HepG2 (cell line): Measurements from ENCODE around the gene HRH3. TPM values are rescaled to one million over a fixed set of nuclear protein-coding genes. Genes with fewer than 3 reads are reported as not detected.

Experiments used
- CHD4 ChIP-seq: fragments of 200-600 bp; sonication (generic); IDR thresholded peaks from 2 replicates; pipeline ENCODE4 v1.7.0; 2017; ENCODE audit warnings: mild to moderate bottlenecking, low read length, borderline replicate concordance
- ELF4 ChIP-seq: sonication (generic); formaldehyde crosslinking; IDR thresholded peaks from 2 replicates; pipeline ENCODE4 v1.5.0; 2020; ENCODE audit warnings: missing genetic modification reagents, mild to moderate bottlenecking, moderate library complexity, borderline replicate concordance
- HDAC6 ChIP-seq: fragments of 200-600 bp; sonication (generic); IDR thresholded peaks from 2 replicates; pipeline ENCODE4 v1.7.0; 2017; ENCODE audit warnings: mild to moderate bottlenecking, antibody characterized with exemption, low read length, low read depth
- HOXA3 ChIP-seq: sonication (generic); formaldehyde crosslinking; IDR thresholded peaks from 2 replicates; pipeline ENCODE4 v1.5.0; 2020; ENCODE audit warnings: missing genetic modification reagents
- MAFK ChIP-seq, 2 experiments: IDR thresholded peaks in 1 of 2; conservative IDR thresholded peaks in 1 of 2; 2 replicates each; pipeline ENCODE4 v1.6.1; 2011; ENCODE audit warnings: improper control_type of control experiment in 2 of 2, low read length in 2 of 2
- MTF2 ChIP-seq: sonication (generic); formaldehyde crosslinking; IDR thresholded peaks from 2 replicates; pipeline ENCODE4 v1.5.0; 2020; ENCODE audit warnings: missing genetic modification reagents, borderline replicate concordance
- NFRKB ChIP-seq: fragments of 450-650 bp; IDR thresholded peaks from 2 replicates; pipeline ENCODE4 v1.6.1; 2017
- PHF8 ChIP-seq: sonication (generic); formaldehyde crosslinking; IDR thresholded peaks from 2 replicates; pipeline ENCODE4 v1.5.0; 2020; ENCODE audit warnings: missing genetic modification reagents
- REST ChIP-seq, 2 experiments: IDR thresholded peaks; 2 replicates each; pipeline ENCODE4 v1.6.1; 2011 to 2012; ENCODE audit warnings: low read length in 2 of 2, borderline replicate concordance in 1 of 2, low read depth in 1 of 2, mild to moderate bottlenecking in 1 of 2, moderate library complexity in 1 of 2
- RXRB ChIP-seq: IDR thresholded peaks from 2 replicates; pipeline ENCODE4 v1.6.1; 2016; ENCODE audit warnings: borderline replicate concordance, missing genetic modification reagents, missing compliant biosample characterization
- SIN3A ChIP-seq: IDR thresholded peaks from 2 replicates; pipeline ENCODE4 v1.6.1; 2011; ENCODE audit warnings: low read depth, mild to moderate bottlenecking, control low read depth, low read length, borderline replicate concordance
- TSC22D2 ChIP-seq: sonication (generic); formaldehyde crosslinking; IDR thresholded peaks from 2 replicates; pipeline ENCODE4 v1.5.1; 2020; ENCODE audit warnings: missing genetic modification reagents, mild to moderate bottlenecking, borderline replicate concordance
- U2AF1 ChIP-seq: fragments of 200-400 bp; formaldehyde crosslinking; optimal IDR thresholded peaks from 2 replicates; pipeline ENCODE3; 2017; ENCODE audit warnings: mild to moderate bottlenecking, low read depth, low read length
- U2AF2 ChIP-seq: fragments of 200-400 bp; formaldehyde crosslinking; IDR thresholded peaks from 2 replicates; pipeline ENCODE4 v1.6.1; 2017; ENCODE audit warnings: low read depth, mild to moderate bottlenecking, low read length
- ZNF530 ChIP-seq: sonication (generic); formaldehyde crosslinking; IDR thresholded peaks from 2 replicates; pipeline ENCODE4 v1.5.0; 2020; ENCODE audit warnings: low read depth, mild to moderate bottlenecking, missing genetic modification reagents
- ZNF547 ChIP-seq: sonication (generic); formaldehyde crosslinking; IDR thresholded peaks from 2 replicates; pipeline ENCODE4 v1.5.1; 2020; ENCODE audit warnings: mild to moderate bottlenecking, missing genetic modification reagents
- ZNF576 ChIP-seq: sonication (generic); formaldehyde crosslinking; IDR thresholded peaks from 2 replicates; pipeline ENCODE4 v1.4.0; 2020; ENCODE audit warnings: mild to moderate bottlenecking, missing genetic modification reagents
- ZNF747 ChIP-seq: sonication (generic); formaldehyde crosslinking; IDR thresholded peaks from 2 replicates; pipeline ENCODE4 v1.8.1; 2023; ENCODE audit warnings: missing genetic modification reagents, mild to moderate bottlenecking, borderline replicate concordance
- ZSCAN25 ChIP-seq: sonication (generic); formaldehyde crosslinking; IDR thresholded peaks from 2 replicates; pipeline ENCODE4 v1.8.0; 2022; ENCODE audit warnings: mild to moderate bottlenecking, missing genetic modification reagents
- polyA plus RNA-seq, 8 experiments: library from polyadenylated mRNA; depleted of rRNA in 3 of 8; stranded (reverse) in 7 of 8; unstranded in 1 of 8; fragments of >200 nt; fragmentation: Illumina TruSeq in 4 of 8; extraction: Trizol in 4 of 8; gene quantifications; 2 replicates each; pipeline versions ENCODE4 v1.2.1 to v1.2.3, GENCODE V29; 2011 to 2016; ENCODE audit warnings: low read depth in 4 of 8, missing spikeins in 1 of 8, mixed read lengths in 1 of 8; ENCODE audit not compliant: insufficient read depth in 1 of 8
- total RNA-seq, 5 experiments: library from RNA; depleted of rRNA; stranded (reverse); fragments of >200 nt; fragmentation: Illumina TruSeq; extraction: Trizol; gene quantifications; 2 replicates each; pipeline ENCODE4 v1.2.3, GENCODE V29; 2016; ENCODE audit warnings: low read depth in 1 of 5
- TF ChIP-seq, protein P1 (sequence below): sonication (generic); formaldehyde crosslinking; IDR thresholded peaks from 2 replicates; pipeline ENCODE4 v1.4.0; 2020; ENCODE audit warnings: missing genetic modification reagents, mild to moderate bottlenecking, borderline replicate concordance
- TF ChIP-seq, protein P2 (sequence below): sonication (generic); formaldehyde crosslinking; IDR thresholded peaks from 2 replicates; pipeline ENCODE4 v1.4.0; 2020; ENCODE audit warnings: missing genetic modification reagents; ENCODE audit errors: not compliant biosample characterization

HRH3 gene
- total and polyA plus RNA-seq, 2 of the 13 experiments (the other 11 are each of a cell fraction or from before 2014, with no cell fraction given): 0.18 TPM; not detected in 1

GRCh38 chr20:62182469-62183425 lies 37.3 kb downstream of the HRH3 start, which contains the start of gene MTG2 (continued):
- TF ChIP-seq ZNF747 (peak; percentile 99), ZNF547 (CRISPR knock-in tag) (peak; percentile 99), NFRKB (no peak), ELF4 (peak; percentile 73; the same call in 1 of the 2 replicates), U2AF1 (peak; percentile 90), ZSCAN25 (CRISPR knock-in tag) (peak; percentile 77; the same call in 1 of the 2 replicates), HOXA3 (CRISPR knock-in tag) (peak; percentile 98), MAFK (conservative IDR thresholded peaks at IDR 0.05 in 1 of 2, IDR thresholded peaks at IDR 0.05 in 1 of 2; ENCODE audit: low read length in 2 of 2) (no peak), ZNF530 (CRISPR knock-in tag) (no peak), U2AF2 (peak; percentile 59; the same call in 1 of the 2 replicates), PHF8 (peak; percentile 97), REST (IDR thresholded peaks at IDR 0.05; ENCODE audit: borderline replicate concordance in 1 of 2, low read depth in 1 of 2, low read length in 2 of 2) (peak in 1 of 2 experiments; percentile 25; a peak in 1 of 4 replicates), CHD4 (0 out of 2 replicates have a peak, but pooled peaks have one; percentile 38), MTF2 (CRISPR knock-in tag) (no peak; the same call in 1 of the 2 replicates), HDAC6 (no peak), SIN3A (peak; percentile 84; the same call in 1 of the 2 replicates), TSC22D2 (CRISPR knock-in tag) (peak; percentile 98), RXRB (peak; percentile 82; the same call in 1 of the 2 replicates), ZNF576 (CRISPR knock-in tag) (peak; percentile 90)
- TF ChIP-seq, protein P1, sequence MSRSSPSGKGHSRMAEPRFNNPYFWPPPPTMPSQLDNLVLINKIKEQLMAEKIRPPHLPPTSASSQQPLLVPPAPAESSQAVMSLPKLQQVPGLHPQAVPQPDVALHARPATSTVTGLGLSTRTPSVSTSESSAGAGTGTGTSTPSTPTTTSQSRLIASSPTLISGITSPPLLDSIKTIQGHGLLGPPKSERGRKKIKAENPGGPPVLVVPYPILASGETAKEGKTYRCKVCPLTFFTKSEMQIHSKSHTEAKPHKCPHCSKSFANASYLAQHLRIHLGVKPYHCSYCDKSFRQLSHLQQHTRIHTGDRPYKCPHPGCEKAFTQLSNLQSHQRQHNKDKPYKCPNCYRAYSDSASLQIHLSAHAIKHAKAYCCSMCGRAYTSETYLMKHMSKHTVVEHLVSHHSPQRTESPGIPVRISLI (CRISPR knock-in tag): peak; percentile 44; the same call in 1 of the 2 replicates
- TF ChIP-seq, protein P2, sequence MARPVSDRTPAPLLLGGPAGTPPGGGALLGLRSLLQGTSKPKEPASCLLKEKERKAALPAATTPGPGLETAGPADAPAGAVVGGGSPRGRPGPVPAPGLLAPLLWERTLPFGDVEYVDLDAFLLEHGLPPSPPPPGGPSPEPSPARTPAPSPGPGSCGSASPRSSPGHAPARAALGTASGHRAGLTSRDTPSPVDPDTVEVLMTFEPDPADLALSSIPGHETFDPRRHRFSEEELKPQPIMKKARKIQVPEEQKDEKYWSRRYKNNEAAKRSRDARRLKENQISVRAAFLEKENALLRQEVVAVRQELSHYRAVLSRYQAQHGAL (CRISPR knock-in tag): peak; percentile 97
